Fibroblast of skin of right biceps (primary cell): ENCODE measurements around the gene COLEC11.

Experiments
- DNase-seq: peaks from one replicate; pipeline ENCODE4 v3.0.0-alpha.2; 2013

The COLEC11 gene

DNA sequence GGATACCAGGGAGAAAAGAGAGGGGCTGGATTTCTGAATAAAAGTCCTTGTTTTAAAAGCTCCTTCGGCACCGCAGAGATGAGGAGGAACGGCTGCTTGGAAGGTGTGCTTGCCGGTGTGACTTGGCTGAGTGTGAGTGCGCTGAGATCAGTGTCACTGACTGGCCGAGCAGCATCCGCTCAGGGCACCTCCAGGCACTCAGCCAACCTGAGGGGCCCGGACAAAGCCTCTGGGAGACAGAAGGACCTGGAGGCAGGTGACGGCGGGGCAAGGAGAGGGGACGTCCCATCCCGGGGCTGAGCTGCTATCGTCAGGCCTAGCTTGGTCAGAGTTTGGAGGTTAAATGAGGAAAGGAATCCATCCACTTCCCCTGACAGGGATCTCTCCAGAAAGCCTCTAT is 46.3 kb downstream of the COLEC11 start:
- no peak for DNase-seq

DNA sequence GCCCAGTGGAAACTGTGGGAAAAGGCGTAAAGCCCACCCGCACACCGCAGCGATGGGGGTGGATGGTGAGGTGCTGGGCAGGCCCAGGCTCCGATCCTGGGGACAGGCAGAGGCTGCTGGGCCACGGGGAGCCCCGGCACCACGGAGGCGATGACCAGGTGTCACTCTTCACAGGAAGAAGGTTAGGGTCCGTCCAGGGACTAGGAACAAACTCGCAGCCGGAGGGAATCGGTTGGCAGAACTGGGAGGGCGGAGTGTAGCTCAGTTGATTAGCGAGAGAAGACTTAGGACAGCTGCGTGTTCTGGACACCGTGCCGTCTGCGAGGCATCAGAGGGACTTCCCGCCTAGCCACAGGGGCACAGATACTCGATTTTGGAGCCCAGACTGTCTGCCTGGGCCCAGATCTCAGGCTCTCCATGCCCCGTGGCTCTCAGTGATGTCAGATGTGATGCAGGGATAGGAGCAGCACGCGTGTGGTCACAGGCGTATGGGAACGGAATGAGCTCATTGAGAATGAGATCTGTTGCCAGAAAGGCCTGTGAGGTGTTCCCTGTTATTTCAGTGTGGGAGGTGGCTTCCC is 47.0 kb downstream of the COLEC11 start:
- no peak for DNase-seq

DNA sequence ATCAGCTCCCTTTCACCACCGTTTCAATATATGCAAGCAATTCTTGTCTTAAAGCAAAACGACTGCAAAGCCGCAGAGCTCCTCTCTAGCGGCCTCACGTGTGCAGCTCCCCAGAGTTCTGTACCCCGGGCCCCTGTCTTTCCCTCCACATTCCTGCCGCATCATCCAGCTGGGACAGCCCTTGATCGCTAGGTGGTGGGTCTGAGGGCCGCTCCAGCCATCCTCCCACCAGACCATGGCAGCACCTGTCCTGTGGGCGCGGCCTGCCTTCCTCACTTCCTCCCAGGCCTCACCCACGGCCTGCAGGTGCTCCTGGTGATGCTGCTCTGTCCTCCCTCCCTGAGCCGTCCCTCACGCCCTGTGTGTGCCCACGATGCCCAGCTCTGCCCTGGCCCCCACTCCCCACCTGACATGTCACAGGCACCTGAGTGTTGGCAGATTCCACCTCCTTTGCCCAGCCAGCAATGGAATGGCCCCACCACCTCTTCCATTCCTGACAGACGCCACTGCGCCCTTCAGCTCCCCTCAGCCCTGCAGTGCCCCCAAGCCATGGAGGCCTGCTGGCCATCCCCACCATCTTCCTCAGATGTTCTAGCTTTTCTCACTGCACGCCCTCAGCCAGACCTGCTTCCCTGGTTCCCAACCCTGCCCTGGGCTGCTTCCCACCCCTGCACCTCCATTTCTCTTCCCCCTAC is 47.8 kb downstream of the COLEC11 start:
- DNase-seq = no peak

DNA sequence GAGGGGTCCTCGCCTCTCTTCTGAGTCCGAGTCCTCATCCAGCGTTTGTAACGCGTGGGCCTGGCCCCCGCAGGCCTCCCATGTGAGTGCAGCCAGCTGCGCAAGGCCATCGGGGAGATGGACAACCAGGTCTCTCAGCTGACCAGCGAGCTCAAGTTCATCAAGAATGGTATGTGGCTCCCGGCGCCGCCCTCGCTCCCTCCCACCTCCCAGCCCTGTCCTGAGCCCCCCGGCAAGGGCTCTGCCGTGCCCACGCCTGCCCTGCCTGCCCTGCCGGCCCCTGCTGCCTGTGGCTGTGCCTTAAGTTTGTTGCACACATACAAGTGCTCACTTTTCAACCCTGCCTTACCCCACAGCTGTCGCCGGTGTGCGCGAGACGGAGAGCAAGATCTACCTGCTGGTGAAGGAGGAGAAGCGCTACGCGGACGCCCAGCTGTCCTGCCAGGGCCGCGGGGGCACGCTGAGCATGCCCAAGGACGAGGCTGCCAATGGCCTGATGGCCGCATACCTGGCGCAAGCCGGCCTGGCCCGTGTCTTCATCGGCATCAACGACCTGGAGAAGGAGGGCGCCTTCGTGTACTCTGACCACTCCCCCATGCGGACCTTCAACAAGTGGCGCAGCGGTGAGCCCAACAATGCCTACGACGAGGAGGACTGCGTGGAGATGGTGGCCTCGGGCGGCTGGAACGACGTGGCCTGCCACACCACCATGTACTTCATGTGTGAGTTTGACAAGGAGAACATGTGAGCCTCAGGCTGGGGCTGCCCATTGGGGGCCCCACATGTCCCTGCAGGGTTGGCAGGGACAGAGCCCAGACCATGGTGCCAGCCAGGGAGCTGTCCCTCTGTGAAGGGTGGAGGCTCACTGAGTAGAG is 48.7 kb downstream of the COLEC11 start:
- no peak for DNase-seq

DNA sequence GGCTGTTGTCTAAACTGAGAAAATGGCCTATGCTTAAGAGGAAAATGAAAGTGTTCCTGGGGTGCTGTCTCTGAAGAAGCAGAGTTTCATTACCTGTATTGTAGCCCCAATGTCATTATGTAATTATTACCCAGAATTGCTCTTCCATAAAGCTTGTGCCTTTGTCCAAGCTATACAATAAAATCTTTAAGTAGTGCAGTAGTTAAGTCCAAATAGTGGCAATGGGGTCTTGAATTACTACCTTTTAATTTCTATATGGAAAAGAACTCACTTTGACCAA is 49.3 kb downstream of the COLEC11 start:
- DNase-seq = no peak

DNA sequence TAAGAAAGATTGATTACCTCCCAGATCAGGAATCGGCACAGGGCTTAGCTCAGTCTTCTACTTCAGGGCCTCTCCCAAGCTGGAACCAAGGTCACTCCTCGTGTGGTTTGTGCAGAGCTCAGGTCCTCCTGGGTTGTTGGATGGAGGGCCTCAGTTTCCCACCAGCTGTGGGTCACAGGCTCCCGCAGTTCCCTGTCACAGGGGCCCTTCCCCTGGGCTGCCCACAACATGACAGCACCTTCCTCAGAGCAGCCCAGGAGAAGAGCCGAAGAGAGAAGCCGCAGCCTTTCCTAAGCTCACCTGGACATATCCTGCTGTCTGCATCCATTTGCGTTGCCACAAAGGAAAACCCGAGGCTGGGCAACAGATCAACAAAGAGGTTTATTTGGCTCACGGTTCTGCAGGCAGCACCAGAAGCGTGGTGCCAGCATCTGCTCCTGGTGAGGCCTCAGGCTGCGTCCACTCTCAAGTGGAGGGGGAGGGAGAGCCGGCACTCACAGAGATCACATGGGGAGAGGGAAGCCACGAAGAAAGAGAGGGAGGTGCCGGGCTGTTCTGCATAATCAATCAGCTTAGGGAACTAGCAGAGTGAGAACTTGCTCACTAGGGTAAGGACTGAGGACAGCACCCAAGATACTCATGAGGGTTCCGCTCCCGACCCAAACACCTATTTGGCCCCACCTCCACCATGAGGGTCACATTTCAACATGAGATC is 50.1 kb downstream of the COLEC11 start:
- no peak for DNase-seq

DNA sequence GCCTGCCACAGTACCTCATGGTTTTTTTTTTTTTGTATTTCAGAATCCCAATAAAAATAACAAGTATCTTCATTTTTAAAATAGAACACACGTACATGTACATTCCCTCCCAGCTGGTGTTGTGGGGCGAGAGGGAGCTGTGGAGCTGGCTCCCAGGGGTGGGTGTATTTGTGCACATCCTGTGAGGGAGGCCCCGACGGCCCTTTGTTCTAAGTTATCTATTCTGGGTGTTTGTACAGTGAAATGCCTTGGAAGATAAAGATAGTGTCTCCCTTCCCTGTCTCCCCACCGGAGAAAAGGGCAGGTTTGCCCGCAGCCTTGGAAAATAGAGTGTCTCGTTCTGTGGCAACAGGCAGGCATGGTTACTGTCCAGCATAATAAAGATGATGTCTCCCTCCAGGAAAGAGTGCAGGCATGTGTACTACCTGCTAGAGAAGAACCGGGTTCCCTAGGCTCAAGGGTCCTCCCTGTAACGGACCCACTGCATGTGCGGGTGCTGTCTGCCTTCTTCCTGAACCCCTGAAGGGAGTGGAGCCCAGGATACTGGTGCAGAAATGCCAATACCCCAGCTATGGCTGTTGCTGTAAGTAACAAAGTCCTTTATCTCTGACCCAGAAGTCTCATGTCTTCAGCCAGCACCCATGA is 51.0 kb downstream of the COLEC11 start:
- no peak for DNase-seq

DNA sequence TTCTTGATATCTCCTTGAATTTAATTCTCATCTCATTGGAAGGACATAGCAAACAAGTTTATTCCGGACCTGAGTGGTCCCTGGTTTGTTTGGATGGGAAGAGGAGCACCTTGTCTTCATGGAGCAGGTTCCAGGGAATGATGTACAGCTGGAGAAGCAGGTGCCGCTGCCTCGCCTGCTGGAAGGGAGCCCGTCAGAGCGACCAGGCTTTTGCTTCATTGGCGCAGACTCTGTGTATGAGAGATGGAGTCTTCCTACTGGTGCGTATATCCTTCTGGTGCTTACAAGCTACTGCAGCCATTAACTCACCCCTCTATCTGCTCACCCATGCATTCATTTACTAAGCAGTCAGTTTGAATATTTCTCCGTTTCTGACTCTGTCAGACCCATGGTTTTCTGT is 51.5 kb downstream of the COLEC11 start:
- DNase-seq = no peak

DNA sequence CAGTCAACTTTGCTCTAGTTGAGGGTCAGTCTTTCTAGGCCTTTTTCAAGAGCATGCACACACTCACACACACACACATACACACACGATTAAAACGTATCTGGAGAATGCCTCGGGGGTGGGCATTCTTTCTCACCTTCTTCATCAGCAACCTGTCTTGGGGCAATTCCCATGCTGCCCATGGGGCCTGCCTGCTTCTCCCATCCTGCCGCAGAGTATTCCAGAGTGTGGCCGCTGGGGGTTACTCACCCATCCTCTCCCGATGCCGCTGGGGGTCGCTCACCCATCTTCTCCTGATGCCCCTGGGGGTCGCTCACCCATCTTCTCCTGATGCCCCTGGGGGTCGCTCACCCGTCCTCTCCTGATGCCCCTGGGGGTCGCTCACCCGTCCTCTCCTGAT is 52.3 kb downstream of the COLEC11 start:
- DNase-seq = no peak

DNA sequence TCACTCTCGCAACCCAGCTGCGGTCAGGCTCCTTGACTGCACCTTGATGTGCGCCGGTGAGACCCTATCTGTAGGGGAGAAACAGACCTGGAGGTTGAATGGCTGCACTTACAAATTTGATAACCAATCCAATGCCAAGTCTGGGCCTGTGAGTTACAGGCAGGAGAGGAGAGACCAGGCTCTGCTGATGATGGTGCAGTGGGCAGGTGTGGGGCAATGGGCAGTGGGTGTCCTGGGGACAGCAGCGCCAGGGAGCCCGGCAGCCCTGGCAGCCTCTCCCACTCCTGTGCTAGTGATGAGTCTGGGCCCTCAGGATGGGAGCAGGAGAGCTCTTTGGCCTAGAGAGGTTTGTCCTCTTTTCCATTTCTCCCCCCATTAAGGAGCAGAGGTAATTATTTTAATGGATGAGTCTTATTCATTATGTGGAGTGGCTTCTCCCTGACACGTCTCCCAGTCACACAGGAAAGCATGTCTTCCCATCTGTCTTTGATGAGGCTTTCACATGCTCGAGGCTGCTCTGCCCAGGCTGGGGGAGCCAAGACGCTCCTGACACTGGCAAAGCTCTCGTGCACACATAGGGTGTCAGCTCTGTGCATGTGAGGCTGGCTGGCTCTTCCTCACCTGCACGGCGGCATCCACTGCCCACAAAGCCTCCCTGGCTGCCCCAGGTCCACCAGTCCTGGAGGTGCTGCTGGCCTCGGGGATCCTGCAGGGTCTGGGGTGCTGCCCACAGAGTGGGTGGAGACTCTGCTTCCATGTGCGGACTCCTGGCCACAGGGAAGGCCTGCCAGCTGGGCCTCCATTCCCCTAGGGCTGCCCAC is 53.1 kb downstream of the COLEC11 start:
- DNase-seq = no peak

DNA sequence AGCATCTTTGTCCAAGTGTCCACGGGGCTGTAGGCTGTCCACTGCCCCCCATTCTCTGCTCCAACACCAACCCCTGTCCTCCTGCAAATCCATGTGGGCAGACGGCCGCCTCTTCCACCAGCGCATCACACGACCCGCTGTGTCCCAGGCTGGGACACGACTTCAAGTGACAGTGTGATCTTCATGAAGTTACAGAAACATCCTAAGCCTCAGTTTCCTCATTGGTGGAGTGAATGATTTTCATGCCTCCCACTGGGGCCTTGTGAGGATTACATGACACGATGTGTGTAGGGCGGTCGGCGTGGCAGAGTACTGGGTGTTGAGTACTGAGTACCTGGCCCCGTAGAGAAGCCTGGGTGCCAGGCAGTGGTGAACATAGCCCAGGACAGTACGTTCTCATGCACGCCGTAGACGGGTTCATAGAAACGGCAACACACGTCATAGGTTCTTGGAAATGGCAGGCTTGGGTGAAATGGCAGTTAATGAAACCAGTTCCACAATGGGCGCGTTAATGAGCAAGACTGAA is 53.8 kb downstream of the COLEC11 start:
- DNase-seq = no peak

DNA sequence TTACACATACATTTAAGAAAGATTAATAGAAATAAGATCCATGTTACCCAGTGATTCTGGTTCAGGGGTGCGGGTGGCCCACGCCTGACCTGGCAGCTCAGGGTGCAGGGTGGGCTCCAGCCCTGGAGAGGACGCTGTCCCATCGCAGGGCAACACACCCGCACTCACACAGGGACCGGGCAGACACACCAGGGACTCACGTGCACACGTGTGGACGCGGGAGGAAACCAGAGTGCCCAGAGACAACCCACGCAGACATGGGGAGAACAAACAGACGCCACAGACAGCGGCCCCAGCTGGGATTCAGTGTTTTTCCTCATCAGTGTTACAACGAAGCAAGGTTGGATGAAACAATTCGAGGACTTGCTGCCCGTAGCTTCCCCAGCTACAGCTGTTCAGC is 54.7 kb downstream of the COLEC11 start:
- DNase-seq = no peak

DNA sequence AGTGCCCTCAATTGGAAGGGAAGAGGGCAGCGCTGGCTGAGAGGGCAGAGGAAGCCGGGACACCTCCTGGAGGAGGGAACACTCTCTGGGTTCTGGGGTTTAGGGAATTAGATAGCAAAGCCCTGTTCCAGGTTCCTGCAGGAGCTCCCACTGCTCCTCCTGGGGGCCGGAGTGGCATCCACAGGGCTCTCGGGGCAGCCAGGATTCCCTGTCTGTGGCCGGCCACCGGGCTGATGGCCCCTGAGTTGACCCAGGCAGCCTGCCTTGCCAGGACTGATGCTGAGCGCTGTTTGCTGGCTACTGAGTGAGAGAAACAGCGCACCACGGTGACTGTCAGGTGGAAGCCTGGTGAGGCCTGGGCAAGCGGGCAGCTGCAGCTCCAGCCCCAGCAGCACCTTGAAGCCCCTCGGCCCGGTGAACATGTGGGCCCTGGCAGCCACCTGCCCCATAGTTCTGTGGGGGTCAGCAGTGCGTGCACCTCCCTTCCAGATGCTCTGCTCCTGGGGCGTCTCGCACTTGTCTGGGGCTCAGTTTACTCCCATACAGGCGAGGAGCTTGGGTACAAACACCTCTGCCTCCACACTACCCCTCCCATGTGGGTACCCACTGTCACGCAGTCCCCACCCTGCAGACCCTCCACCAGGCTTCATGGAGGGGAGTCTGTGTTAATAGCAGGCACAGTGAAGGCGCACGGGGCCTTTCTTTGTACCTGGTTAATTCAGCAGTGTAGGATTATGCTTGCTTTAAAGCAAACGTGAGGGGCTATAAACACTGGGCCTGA is 55.4 kb downstream of the COLEC11 start:
- DNase-seq = no peak

DNA sequence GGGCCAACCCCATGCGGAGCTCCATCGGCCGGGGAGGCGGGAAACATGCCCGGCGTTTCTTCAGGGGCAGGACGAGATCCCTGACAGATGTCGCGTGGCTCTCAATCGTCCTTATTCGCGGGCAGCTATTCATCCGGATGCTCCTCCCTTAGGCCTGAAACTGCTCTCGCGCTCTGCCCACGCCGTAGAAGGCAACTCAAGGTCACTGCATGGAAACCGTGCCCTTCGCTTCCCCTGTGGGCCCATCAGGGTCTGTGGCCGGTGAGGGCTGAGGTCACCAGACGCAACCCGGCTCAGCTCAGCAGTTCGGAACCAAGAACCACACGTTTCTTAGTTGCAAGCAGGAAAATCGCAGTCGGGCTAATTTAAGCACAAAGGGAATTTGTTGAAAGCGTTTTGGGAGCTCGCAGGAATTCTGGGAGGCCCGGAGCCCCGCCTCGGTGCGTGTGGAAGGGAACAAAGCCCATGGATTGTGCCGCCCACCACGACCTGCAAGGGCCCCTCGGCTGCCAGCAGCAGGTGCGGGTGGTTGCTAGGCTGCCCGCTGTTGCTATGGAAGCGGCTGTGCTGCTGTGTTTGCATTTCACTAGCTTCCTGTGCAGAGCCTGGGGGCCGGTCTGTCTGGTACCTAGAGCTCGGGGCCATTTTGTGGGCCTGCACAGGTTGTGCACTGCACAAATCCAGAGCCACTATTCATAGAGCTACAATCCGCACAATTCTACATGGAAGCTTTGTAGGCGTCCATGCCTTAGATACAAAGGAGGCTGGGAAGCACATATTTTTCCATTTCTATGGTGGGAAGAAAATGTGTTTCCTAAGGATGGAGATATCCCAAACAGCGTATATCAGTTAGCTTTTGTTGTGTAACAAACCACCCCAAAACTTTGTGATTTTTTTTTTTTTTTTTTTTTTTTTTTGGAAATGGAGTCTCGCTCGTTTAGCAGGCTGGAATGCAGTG is 57.1 kb downstream of the COLEC11 start:
- DNase-seq = peak; percentile 13

DNA sequence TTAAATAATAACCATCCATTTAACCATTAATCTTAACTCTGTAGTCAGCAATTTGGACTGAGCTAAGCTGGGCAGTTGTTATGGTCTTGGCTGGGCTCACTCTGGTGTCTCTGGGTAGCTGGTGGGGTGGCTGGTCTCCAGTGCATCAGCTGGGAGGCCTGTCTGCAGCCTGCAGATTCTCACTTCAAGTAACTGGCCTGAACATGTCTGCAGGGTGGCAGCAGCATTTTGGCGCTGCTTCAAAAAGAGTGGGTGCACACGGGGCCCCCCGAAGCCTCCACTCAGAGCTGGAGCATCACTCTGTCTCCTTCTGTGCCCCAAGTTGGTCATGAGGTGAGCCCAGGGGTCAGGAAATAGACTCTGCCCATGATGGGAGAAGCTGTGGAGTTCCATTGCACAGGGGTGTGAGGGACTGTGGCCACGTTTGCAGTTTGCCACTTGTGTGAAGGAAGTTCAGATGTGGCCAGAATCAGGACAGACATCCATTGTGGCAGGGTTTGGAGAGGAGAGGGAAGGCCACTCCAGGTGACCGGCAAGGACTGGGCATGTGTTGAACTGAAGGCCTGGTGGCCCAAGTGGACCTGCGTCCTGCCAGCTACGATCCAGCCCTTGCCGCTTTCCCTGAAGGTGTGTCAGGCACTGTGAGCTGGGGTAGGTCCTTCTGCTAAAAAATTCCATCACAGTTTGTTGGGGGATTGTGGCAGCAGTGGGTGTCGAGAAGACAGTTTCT is 58.1 kb downstream of the COLEC11 start:
- no peak for DNase-seq

DNA sequence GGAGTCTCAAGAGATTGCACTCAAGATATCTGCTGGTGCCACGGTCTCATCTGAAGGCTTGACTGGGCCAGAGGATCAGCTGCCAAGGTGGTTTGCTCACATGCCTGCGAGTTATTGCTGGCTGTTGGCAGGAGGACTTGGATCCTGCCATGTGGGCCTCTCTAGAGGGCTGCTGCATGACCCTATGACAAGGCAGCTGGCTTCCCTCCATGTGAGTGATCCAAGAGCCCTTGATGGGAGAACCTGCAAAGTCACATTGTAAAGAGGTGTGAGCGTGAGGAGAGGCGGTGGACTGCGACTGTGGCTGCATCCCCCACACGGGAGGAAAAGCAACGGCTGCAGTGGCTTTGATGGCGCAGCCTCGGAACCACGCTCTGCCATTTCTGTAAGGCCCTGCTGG is 59.1 kb downstream of the COLEC11 start:
- no peak for DNase-seq

DNA sequence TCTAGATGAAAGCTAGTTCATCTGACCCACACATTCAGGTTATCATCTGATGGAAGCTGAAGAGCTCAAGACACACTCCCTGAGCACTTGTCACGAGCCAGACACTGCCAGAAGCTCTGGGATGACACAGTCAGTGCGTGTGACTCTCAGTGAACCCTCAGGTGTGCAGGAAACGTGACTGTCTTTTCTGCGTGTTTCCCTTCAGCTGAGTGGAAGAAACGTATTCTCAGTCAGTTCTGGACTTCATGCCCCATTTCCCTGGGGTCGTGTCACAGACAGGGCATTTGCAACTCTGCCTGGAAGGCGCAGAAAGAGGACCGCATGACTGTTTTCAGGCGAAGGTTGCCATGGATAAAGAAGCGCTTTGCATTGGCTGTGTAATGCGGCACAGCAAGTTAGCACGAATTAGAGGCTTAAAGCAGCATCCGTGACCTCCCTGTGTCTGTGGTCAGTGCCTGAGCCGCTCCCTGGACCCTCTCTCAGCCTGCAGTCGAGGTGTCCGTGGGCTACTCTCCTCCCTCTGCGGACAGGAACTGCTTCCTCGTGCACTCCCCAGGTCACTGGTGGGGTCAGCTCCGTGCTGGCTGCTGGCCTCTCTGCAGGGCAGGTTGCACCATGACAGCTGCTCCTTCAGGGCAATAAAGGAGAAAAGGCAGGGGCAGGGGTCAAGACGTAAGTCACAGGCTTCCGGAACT is 59.8 kb downstream of the COLEC11 start:
- no peak for DNase-seq
